WTC11 (cell line): ENCODE measurements around the gene CRELD2. TPM values are rescaled to one million over a fixed set of nuclear protein-coding genes. Genes with fewer than 3 reads are reported as not detected.

Source experiments
- ATAC-seq: fragments of 200-7000 bp; cut with Tn5 transposase; 2 replicates; pipeline ENCODE4 v1.10.0; 2021; ENCODE audit warnings: mild to moderate bottlenecking, moderate library complexity
- CTCF ChIA-PET: fragments of 300-600 bp; sonication (Branson Sonifier 250); formaldehyde crosslinking; loops from one replicate; lab custom pipeline; 2021; ENCODE audit warnings: antibody characterized with exemption; lab: Charles Lee
- POLR2A ChIA-PET: fragments of 350-600 bp; sonication (Branson Sonifier 250); formaldehyde crosslinking; loops from one replicate; lab custom pipeline; 2021; ENCODE audit warnings: antibody characterized with exemption; lab: Charles Lee
- DNase-seq: peaks from one replicate; pipeline ENCODE4 v3.0.0; 2021; ENCODE audit warnings: low spot score
- H3K27ac Mint-ChIP-seq: 2 replicates; pipeline ENCODE4 v1.8.0; 2021; ENCODE audit warnings: mixed read lengths
- H3K27me3 Mint-ChIP-seq: 2 replicates; pipeline ENCODE4 v1.8.0; 2021; ENCODE audit warnings: low read depth, mild to moderate bottlenecking, moderate library complexity, mixed read lengths
- H3K36me3 Mint-ChIP-seq: 2 replicates; pipeline ENCODE4 v1.8.0; 2021; ENCODE audit warnings: mixed read lengths
- H3K4me1 Mint-ChIP-seq: 2 replicates; pipeline ENCODE4 v1.8.0; 2022; ENCODE audit warnings: mixed read lengths
- H3K4me3 Mint-ChIP-seq: 2 replicates; pipeline ENCODE4 v1.8.0; 2021; ENCODE audit warnings: mild to moderate bottlenecking, moderate library complexity, mixed read lengths
- H3K9me3 Mint-ChIP-seq: 2 replicates; pipeline ENCODE4 v1.8.0; 2021; ENCODE audit warnings: mixed read lengths
- FOXK1 ChIP-seq: sonication (generic); formaldehyde crosslinking; IDR thresholded peaks from 2 replicates; pipeline ENCODE4 v1.8.0; 2022; ENCODE audit warnings: mild to moderate bottlenecking, moderate library complexity, missing genetic modification reagents
- FOXP1 ChIP-seq: sonication (generic); formaldehyde crosslinking; IDR thresholded peaks from 2 replicates; pipeline ENCODE4 v1.8.0; 2022; ENCODE audit warnings: missing genetic modification reagents, mild to moderate bottlenecking, moderate library complexity, borderline replicate concordance
- GTF2I ChIP-seq: fragments of 250-450 bp; sonication (Bioruptor Pico); conservative IDR thresholded peaks from 2 replicates; pipeline ENCODE4 v1.4.0; 2021; ENCODE audit warnings: mild to moderate bottlenecking
- HMGA2 ChIP-seq: fragments of 250-450 bp; sonication (Bioruptor Pico); IDR thresholded peaks from 2 replicates; pipeline ENCODE4 v1.4.0; 2021; ENCODE audit warnings: mild to moderate bottlenecking, moderate library complexity
- SMAD3 ChIP-seq: sonication (generic); formaldehyde crosslinking; IDR thresholded peaks from 2 replicates; pipeline ENCODE4 v1.8.0; 2022; ENCODE audit warnings: missing genetic modification reagents, mild to moderate bottlenecking, borderline replicate concordance
- SMAD4 ChIP-seq: sonication (generic); formaldehyde crosslinking; IDR thresholded peaks from 2 replicates; pipeline ENCODE4 v1.8.0; 2022; ENCODE audit warnings: mild to moderate bottlenecking, missing genetic modification reagents
- ZNF138 ChIP-seq: sonication (generic); formaldehyde crosslinking; conservative IDR thresholded peaks from 2 replicates; pipeline ENCODE4 v1.8.1; 2022; ENCODE audit warnings: mild to moderate bottlenecking, moderate library complexity, missing genetic modification reagents
- ZNF232 ChIP-seq: sonication (generic); formaldehyde crosslinking; IDR thresholded peaks from 2 replicates; pipeline ENCODE4 v1.8.0; 2022; ENCODE audit warnings: mild to moderate bottlenecking, missing genetic modification reagents
- ZNF671 ChIP-seq: fragments of 250-450 bp; sonication (Bioruptor Pico); IDR thresholded peaks from 2 replicates; pipeline ENCODE4 v1.8.0; 2021; ENCODE audit warnings: mild to moderate bottlenecking
- total RNA-seq: library from RNA; stranded (reverse); gene quantifications from 3 replicates; pipeline ENCODE4 v1.2.3, GENCODE V29; 2021
- TF ChIP-seq, protein P1 (sequence below): sonication (generic); formaldehyde crosslinking; IDR thresholded peaks from 2 replicates; pipeline ENCODE4 v1.8.0; 2023; ENCODE audit warnings: missing genetic modification reagents, mild to moderate bottlenecking, borderline replicate concordance
- TF ChIP-seq, protein P2 (sequence below): sonication (generic); formaldehyde crosslinking; IDR thresholded peaks from 2 replicates; pipeline ENCODE4 v1.8.0; 2022; ENCODE audit warnings: mild to moderate bottlenecking, missing genetic modification reagents
- TF ChIP-seq, protein P3 (sequence below): sonication (generic); formaldehyde crosslinking; IDR thresholded peaks from 2 replicates; pipeline ENCODE4 v1.8.1; 2023; ENCODE audit warnings: mild to moderate bottlenecking, missing genetic modification reagents, borderline replicate concordance
- TF ChIP-seq, protein P4 (sequence below): fragments of 200-600 bp; IDR thresholded peaks from 2 replicates; pipeline ENCODE4 v1.8.0; 2022; ENCODE audit warnings: antibody characterized with exemption
- TF ChIP-seq, protein P5 (sequence below): fragments of 250-450 bp; sonication (Bioruptor Pico); IDR thresholded peaks from 2 replicates; pipeline ENCODE4 v1.9.0; 2021; ENCODE audit warnings: mild to moderate bottlenecking

The CRELD2 gene
- total RNA-seq, 1 experiment from 2014 or later = 42.8 TPM

DNA sequence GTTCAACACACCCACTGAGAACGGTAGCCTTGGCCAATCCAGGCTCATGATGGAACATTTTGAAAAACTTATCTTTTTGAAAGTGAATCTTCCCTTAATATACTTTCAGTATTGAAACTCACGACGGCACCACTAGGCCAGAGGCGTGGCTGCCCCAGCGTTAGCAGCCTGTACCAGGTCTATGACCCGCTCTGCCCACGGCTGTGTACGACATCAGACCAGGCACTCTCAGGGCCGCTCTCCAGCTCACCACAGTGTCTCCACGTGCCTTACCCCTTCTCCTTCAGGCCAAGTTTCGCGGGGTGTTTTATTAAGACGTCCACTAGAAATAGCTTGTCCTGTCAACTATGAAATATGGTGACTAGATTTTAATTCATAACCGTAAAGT lies 31.4 kb upstream of the CRELD2 start (continued):
- no peak for TF ChIP-seq ZNF232 (CRISPR knock-in tag)
- TF ChIP-seq, protein P1, sequence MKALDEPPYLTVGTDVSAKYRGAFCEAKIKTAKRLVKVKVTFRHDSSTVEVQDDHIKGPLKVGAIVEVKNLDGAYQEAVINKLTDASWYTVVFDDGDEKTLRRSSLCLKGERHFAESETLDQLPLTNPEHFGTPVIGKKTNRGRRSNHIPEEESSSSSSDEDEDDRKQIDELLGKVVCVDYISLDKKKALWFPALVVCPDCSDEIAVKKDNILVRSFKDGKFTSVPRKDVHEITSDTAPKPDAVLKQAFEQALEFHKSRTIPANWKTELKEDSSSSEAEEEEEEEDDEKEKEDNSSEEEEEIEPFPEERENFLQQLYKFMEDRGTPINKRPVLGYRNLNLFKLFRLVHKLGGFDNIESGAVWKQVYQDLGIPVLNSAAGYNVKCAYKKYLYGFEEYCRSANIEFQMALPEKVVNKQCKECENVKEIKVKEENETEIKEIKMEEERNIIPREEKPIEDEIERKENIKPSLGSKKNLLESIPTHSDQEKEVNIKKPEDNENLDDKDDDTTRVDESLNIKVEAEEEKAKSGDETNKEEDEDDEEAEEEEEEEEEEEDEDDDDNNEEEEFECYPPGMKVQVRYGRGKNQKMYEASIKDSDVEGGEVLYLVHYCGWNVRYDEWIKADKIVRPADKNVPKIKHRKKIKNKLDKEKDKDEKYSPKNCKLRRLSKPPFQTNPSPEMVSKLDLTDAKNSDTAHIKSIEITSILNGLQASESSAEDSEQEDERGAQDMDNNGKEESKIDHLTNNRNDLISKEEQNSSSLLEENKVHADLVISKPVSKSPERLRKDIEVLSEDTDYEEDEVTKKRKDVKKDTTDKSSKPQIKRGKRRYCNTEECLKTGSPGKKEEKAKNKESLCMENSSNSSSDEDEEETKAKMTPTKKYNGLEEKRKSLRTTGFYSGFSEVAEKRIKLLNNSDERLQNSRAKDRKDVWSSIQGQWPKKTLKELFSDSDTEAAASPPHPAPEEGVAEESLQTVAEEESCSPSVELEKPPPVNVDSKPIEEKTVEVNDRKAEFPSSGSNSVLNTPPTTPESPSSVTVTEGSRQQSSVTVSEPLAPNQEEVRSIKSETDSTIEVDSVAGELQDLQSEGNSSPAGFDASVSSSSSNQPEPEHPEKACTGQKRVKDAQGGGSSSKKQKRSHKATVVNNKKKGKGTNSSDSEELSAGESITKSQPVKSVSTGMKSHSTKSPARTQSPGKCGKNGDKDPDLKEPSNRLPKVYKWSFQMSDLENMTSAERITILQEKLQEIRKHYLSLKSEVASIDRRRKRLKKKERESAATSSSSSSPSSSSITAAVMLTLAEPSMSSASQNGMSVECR (CRISPR knock-in tag) = no peak
- TF ChIP-seq, all 79 proteins: peak for 0

DNA sequence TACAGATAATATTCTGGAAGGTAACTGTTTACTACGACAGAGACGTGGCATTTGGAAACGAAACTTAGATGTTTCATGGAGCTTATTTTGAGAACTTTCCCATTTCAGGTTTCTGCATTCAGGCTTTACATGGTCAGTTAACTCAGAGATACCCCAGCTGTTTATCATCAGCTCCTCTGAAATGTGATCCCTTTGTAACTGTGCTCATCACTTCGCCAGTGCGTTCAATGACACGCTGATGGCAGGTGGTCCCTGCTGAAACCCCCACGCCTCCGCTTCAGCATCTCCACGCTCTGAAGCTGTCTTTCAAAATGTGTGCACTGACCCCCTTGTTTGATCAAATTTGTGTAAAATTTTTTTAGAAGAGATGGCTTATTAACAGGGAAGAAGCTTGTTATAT lies 30.7 kb upstream of the CRELD2 start:
- peaks cover 3% of the 10 kb centered on the region; the same call in 1 of the 2 replicates for H3K27me3 Mint-ChIP-seq
- no peak overlapping the region for H3K4me3 Mint-ChIP-seq
- no peak for TF ChIP-seq SMAD4 (CRISPR knock-in tag)
- TF ChIP-seq, protein P2, sequence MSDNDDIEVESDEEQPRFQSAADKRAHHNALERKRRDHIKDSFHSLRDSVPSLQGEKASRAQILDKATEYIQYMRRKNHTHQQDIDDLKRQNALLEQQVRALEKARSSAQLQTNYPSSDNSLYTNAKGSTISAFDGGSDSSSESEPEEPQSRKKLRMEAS (CRISPR knock-in tag) = no peak
- no peaks in the 10 kb centered on the region for H3K4me1 Mint-ChIP-seq
- H3K27ac Mint-ChIP-seq = no peak overlapping the region
- ATAC-seq (no peak), DNase-seq (no peak)
- H3K9me3 Mint-ChIP-seq = peaks cover 29% of the 10 kb centered on the region
- CTCF ChIA-PET = no interaction called here
- POLR2A ChIA-PET = no interaction called here
- peaks cover 95% of the 10 kb centered on the region for H3K36me3 Mint-ChIP-seq

DNA sequence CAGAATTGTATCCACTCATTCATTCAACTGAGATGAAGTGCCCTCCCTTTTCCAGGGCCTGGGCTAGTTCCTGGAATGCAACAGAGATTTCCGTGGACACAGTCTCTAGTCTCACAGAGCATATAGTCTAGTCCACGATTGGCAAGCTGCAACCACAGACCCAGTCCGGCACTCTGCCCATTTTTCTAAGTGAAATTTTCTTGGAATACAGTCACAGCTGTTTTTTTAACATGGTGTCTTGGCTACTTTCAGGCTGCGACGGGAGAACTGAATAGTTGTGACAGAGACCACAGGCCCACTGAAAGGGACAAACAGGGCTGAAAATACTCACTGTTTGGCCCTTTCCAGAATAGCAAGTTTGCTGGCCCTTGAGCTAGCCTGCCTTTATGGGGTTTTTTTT lies 29.4 kb upstream of the CRELD2 start:
- no peak for TF ChIP-seq FOXP1 (CRISPR knock-in tag)
- TF ChIP-seq ZNF138 (CRISPR knock-in tag) = no peak
- no peak for TF ChIP-seq ZNF671 (CRISPR knock-in tag)
- TF ChIP-seq FOXK1 (CRISPR knock-in tag) = no peak
- TF ChIP-seq HMGA2 (CRISPR knock-in tag) = no peak
- TF ChIP-seq, protein P3, sequence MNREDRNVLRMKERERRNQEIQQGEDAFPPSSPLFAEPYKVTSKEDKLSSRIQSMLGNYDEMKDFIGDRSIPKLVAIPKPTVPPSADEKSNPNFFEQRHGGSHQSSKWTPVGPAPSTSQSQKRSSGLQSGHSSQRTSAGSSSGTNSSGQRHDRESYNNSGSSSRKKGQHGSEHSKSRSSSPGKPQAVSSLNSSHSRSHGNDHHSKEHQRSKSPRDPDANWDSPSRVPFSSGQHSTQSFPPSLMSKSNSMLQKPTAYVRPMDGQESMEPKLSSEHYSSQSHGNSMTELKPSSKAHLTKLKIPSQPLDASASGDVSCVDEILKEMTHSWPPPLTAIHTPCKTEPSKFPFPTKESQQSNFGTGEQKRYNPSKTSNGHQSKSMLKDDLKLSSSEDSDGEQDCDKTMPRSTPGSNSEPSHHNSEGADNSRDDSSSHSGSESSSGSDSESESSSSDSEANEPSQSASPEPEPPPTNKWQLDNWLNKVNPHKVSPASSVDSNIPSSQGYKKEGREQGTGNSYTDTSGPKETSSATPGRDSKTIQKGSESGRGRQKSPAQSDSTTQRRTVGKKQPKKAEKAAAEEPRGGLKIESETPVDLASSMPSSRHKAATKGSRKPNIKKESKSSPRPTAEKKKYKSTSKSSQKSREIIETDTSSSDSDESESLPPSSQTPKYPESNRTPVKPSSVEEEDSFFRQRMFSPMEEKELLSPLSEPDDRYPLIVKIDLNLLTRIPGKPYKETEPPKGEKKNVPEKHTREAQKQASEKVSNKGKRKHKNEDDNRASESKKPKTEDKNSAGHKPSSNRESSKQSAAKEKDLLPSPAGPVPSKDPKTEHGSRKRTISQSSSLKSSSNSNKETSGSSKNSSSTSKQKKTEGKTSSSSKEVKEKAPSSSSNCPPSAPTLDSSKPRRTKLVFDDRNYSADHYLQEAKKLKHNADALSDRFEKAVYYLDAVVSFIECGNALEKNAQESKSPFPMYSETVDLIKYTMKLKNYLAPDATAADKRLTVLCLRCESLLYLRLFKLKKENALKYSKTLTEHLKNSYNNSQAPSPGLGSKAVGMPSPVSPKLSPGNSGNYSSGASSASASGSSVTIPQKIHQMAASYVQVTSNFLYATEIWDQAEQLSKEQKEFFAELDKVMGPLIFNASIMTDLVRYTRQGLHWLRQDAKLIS (CRISPR knock-in tag) = no peak
- ChIA-PET CTCF (no interaction called here), POLR2A (no interaction called here)
- H3K27ac Mint-ChIP-seq = no peak overlapping the region
- H3K36me3 Mint-ChIP-seq = peaks cover 95% of the 10 kb centered on the region
- DNase-seq (no peak), ATAC-seq (no peak)
- peaks cover 3% of the 10 kb centered on the region; the same call in 1 of the 2 replicates for H3K27me3 Mint-ChIP-seq
- no peaks in the 10 kb centered on the region for H3K4me1 Mint-ChIP-seq
- no peak overlapping the region for H3K4me3 Mint-ChIP-seq
- peaks cover 38% of the 10 kb centered on the region for H3K9me3 Mint-ChIP-seq

DNA sequence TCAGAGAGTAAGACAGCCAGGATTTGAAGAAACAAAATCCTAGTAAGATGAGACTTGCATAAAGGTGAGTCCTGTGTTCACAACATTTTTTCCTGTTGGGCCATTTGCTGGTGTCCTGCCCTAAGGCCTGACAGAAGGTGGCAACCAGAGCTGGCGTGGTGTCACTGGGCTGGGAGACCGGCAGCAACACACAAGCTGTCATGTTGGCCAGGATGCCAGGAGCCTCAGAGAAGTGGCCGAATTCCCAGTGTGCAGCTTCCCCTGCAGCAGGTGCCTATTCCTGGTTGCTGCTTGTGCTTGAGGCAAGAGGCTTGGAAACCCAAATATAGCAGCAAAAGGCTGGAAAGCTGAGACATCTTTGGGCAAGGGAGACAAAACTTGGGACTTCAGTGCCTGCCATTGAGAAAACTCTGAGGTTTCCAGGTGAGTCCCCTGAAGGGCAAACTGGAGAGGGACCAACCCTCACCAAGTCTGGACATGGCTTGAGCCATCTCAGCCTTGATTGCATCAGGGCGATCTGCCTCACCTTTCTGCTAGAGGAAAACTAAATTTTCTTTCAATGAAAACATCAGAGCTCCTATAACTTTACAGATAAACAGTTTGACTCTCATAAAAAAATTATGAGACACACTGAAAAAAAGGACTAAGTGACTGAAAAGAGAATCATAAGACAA lies 26.1 kb upstream of the CRELD2 start:
- H3K36me3 Mint-ChIP-seq = peaks cover 76% of the 10 kb centered on the region
- peaks cover 51% of the 10 kb centered on the region for H3K9me3 Mint-ChIP-seq
- no peak for DNase-seq
- ATAC-seq = no peak
- H3K27ac Mint-ChIP-seq = no peak overlapping the region
- peaks cover 3% of the 10 kb centered on the region for H3K27me3 Mint-ChIP-seq
- ChIA-PET CTCF (interaction anchor here (0.7 kb wide), 1 partner anchor 633 kb away, joined by 3 read pairs; no protein-coding TSS in a partner anchor), POLR2A (no interaction called here)
- TF ChIP-seq SMAD3 (no peak), GTF2I (no peak)
- TF ChIP-seq, protein P4, sequence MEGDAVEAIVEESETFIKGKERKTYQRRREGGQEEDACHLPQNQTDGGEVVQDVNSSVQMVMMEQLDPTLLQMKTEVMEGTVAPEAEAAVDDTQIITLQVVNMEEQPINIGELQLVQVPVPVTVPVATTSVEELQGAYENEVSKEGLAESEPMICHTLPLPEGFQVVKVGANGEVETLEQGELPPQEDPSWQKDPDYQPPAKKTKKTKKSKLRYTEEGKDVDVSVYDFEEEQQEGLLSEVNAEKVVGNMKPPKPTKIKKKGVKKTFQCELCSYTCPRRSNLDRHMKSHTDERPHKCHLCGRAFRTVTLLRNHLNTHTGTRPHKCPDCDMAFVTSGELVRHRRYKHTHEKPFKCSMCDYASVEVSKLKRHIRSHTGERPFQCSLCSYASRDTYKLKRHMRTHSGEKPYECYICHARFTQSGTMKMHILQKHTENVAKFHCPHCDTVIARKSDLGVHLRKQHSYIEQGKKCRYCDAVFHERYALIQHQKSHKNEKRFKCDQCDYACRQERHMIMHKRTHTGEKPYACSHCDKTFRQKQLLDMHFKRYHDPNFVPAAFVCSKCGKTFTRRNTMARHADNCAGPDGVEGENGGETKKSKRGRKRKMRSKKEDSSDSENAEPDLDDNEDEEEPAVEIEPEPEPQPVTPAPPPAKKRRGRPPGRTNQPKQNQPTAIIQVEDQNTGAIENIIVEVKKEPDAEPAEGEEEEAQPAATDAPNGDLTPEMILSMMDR = no peak
- TF ChIP-seq, protein P5, sequence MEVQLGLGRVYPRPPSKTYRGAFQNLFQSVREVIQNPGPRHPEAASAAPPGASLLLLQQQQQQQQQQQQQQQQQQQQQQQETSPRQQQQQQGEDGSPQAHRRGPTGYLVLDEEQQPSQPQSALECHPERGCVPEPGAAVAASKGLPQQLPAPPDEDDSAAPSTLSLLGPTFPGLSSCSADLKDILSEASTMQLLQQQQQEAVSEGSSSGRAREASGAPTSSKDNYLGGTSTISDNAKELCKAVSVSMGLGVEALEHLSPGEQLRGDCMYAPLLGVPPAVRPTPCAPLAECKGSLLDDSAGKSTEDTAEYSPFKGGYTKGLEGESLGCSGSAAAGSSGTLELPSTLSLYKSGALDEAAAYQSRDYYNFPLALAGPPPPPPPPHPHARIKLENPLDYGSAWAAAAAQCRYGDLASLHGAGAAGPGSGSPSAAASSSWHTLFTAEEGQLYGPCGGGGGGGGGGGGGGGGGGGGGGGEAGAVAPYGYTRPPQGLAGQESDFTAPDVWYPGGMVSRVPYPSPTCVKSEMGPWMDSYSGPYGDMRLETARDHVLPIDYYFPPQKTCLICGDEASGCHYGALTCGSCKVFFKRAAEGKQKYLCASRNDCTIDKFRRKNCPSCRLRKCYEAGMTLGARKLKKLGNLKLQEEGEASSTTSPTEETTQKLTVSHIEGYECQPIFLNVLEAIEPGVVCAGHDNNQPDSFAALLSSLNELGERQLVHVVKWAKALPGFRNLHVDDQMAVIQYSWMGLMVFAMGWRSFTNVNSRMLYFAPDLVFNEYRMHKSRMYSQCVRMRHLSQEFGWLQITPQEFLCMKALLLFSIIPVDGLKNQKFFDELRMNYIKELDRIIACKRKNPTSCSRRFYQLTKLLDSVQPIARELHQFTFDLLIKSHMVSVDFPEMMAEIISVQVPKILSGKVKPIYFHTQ (CRISPR knock-in tag) = no peak
- no peak overlapping the region for H3K4me3 Mint-ChIP-seq
- no peaks in the 10 kb centered on the region for H3K4me1 Mint-ChIP-seq
